DMS79 (cell line): ENCODE measurements around the gene FFAR2.
"Not testable (repeated sequence)": the region's sequence is repeated elsewhere in the genome, so short reads cannot be mapped to it uniquely, and the experiment has no call there.

Experiments used
- DNase-seq: peaks from one replicate; lab custom pipeline; 2025; lab: John Stamatoyannopoulos, UW

Gene FFAR2

GRCh38 chr19:35455616-35456201, 7.7 kb downstream of the FFAR2 start:
- no peak for DNase-seq

- DNase-seq = no peak
These were observed 9.1 kb downstream of the FFAR2 start for GRCh38 chr19:35457173-35457572.

DNA sequence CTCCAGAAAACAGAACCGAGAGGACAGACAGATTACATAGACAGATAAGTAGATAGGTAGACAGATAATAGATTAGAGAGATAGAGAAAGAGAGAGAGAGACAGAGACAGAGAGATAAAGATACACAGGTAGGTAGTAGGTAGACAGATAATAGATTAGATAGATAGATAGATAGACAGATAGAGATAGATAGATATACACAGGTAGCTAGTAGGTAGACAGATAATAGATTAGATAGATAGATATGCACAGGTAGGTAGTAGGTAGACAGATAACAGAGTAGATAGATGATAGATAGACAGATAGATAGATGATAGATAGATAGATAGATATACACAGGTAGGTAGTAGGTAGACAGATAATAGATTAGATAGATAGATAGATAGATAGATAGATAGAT, 10.1 kb downstream of the FFAR2 start:
- no peak for DNase-seq

- no peak for DNase-seq
These were observed 10.8 kb downstream of the FFAR2 start for GRCh38 chr19:35458731-35459391.

GRCh38 chr19:35459414-35460082, 11.5 kb downstream of the FFAR2 start:
- no peak for DNase-seq

DNA sequence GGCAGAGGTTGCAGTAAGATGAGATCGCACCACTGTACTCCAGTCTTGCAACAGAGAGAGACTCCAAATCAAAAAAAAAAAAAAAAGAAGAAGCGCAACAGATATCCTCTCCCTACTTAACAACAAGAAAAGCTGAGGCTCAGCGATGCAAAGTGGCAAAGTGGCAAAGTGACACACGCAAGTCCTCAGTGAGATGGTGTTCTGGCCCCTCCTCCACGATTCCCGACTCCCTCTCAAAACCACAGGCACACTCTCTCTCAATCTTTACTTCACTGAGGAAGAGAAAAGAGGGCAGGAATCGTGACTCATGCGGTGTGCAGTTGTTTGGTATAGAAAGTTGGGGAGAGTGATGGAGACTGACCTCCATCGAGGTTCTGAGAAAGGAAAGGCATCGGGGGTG, 12.6 kb downstream of the FFAR2 start:
- DNase-seq = no peak

GRCh38 chr19:35461060-35461459, 13.0 kb downstream of the FFAR2 start:
- DNase-seq = no peak

DNA sequence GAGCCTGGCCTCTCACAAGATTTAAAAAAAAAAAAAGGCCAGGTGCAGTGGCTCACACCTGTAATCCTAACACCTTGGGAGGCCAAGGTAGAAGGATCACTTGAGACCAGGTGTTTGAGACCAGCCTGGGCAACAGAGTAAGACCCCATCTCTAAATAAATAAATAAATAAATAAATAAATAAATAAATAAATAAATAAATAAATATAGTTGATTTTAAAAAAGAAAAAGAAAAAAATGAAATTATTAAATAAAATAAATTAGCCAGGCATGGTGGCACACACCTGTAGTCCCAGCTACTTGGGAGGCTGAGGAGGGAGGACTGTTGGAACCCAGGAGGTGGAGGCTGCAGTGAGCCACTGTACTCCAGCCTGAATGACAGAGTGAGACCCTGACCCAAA, 13.7 kb downstream of the FFAR2 start:
- not testable (repeated sequence) for DNase-seq

DNA sequence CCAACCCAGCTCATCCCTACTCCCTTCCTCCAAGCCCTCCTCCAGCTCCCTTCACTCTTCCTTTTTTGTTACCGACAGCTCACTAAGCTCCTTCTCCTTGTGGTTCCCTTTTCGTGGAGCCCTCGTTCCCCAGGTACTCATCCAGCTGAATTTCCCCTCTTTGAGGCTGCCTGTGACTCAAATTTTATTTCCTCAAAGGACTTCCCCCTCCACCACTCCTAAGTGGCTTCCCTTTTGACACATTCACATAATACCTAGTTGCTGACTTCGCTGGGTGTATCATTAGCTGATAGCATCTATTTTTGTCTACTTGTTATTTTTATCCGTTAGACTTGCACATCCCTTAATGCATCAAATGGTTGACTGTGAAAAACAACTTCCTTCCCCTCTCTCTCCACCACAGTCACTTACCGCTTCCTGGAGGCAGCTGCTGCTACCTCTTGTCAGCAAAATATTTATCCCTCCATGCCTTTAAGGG, 14.5 kb downstream of the FFAR2 start:
- DNase-seq = no peak

DNA sequence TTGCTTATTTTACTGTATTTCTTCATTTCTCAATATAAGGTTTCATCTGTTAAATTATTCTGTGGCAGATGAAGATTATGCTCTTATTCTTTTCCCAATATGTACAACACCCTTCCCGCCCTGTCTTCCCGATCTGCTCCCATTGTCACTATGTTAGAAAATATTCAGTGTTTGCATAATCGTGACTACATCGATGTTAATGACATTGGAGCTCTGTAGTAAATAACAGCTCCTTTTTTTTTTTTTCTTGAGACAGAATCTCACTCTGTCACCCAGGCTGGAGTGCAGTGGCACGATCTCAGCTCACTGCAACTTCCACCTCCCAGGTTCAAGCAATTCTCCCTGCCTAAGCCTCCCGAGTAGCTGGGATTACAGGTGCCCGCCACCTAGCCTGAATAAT, 14.9 kb downstream of the FFAR2 start:
- not testable (repeated sequence) for DNase-seq

- DNase-seq = no peak
These were observed 18.2 kb downstream of the FFAR2 start for GRCh38 chr19:35466259-35466658.

DNA sequence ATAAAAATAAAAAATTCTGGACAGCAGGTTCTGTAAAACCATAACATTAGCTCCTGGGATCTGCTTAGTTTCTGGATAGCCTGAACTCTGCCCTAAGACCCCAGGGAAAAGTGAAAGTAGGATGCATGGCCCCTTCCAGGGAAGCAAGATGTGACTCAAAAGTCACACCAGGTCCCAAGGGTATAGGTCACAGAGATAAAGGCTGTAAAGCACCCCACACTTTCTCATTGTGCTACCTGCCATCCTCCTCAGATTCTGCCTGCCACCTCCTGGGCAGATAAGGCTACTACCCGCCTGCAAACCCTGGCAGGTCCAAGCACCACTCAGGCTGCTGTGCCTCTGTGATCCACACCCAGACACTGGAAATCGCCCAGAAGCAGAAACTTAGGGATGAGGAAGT, 20.6 kb downstream of the FFAR2 start:
- DNase-seq = no peak

DNA sequence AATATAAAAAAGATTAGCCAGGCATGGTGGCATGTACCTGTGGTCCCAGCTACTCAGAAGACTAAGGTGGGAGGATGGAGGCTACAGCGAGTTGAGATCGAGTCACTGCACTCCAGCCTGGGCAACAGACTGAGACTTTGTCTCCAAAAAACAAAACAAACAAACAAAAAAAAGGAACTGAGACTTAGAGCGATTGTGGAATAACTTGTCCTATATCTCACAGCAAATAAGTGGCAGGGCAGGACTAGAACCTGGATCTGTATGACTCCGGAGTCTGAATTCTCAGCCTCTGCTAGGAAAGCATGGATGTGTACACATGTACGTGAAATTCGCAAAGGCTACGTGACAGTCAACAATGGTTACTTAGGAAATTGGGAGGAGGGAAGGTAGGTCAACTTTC, 22.1 kb downstream of the FFAR2 start:
- no peak for DNase-seq

DNA sequence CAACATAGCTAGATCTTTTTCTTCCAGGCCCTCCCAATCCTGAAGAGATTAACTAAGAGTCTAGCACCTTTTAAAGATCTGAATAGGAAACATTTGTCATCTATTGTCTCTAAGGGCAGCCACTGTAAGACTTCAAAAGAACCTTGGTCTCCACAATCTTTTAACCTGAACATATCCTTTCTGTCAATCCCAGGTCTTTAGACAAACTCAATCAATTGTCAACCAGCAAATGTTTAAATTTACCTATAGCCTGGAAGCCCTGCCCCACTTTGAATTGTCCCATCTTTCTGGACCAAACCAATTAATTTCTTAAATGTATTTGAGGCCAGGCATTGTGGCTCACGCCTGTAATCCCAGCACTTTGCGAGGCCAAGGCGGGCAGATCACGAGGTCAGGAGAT, 23.0 kb downstream of the FFAR2 start:
- DNase-seq = not testable (repeated sequence)

DNA sequence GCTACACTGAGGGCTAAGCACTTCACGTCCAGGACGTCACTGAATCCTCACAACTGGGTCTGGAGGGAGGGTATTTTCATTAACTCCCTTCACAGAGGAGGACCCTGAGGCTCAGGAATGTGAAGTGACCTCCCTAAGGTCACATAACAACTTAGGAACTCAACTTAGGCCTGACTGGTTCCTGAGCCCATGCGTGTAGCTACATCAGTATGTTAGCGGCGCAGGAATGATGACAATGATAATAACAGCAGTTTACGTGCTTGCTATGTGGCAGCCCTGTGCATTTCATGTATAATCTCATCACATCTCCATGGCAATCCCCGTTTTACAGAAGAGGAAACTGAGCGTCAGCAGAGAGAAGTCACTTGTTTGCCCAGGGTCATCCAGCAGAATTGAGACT, 23.9 kb downstream of the FFAR2 start:
- no peak for DNase-seq

GRCh38 chr19:35474104-35474503, 26.0 kb downstream of the FFAR2 start:
- no peak for DNase-seq

GRCh38 chr19:35474594-35474993, 26.5 kb downstream of the FFAR2 start:
- not testable (repeated sequence) for DNase-seq

GRCh38 chr19:35476149-35476548, 28.1 kb downstream of the FFAR2 start:
- no peak for DNase-seq

DNA sequence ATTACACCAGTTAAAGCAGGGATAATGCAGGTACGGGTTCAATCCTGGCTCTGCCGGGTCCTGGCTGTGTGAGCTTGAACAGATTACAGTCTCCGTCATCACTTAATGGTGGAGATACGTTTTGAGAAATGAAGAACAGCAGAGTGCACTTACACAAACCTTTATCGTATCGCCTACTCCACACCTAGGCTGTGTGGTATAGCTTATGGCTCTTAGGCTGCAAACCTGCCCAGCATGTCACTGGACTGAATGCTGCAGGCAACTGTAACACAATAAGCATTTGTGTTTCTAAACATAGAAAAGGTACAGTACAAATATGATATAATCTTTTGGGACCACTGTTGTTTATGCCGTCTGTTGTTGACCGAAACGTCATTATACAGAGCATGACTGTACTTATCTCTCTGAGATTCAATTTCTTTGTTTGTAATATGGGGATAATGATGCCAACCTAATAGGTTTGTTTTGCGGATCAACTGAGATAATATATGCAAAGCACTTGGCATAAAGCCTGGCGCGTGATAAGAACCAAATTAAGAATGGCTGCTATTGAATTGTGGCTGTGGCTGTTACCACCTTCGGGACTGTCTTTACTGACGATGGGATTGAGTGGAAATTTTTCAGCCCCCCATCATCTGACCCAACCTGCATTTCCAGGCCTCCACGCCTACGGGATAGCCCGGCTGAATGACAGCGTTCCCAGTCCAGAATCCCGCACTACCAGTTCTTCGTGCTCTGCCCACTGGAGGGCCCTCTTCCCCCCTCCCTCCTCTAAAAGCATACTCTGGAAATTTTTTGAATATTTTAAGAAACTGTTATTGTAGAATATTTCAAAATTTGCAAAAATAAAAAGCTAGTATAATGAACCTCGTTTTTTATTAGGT, 31.0 kb downstream of the FFAR2 start:
- peak; percentile 26 for DNase-seq

DNA sequence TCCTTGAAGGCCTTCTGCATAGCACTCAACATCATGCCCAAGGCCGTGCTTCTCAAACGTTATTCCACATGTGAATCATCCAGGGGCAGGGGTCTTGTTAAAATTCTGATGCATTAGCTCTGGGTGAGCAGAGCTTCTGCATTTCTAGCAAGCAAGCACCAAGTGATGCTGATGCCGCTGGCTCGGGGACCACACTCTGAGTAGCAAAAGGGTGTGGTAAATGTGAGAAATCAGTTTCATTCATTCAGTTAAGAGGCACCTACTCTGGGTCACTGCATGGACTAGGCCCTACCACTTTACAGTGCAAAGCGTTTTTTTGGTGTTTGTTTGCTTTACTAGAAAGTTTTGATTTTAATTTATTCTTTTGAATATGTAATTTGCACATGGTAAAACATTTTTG, 35.0 kb downstream of the FFAR2 start:
- no peak for DNase-seq

DNA sequence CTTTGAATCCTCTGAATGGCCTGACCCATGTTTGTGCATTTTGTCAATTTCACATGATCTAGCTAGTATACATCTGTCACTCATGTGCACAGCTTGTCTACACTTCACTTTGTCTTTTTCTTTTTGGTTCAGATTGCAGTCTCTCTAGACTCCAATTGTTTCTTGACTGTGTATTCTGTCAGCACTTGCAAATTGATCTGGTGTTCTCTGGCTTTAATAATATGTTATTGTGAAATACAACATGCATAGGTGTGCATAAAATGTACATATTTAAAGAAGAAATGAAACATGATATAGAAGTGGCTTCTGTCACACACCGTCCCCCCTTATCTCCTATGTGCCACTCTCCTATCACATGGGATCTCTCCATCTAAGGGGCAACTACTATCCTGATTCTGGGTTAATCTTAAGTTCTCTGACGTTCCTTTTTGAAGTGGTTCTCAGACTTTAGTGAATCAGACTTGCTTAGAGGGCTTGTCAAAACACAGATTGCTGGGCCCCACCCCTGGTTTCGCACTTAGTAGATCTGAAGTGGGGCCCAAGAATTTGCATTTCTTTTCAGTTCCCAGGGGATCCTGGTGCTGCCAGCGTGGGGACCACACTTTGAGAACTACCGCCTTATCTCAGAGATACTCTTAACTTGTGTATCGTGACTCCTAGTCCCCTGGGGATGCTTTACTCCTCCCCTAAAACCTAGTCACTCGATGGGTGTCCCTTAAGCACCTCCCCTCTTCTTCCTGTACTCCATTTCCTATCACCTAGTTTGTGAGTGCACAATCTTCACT, 36.4 kb downstream of the FFAR2 start:
- no peak for DNase-seq

DNA sequence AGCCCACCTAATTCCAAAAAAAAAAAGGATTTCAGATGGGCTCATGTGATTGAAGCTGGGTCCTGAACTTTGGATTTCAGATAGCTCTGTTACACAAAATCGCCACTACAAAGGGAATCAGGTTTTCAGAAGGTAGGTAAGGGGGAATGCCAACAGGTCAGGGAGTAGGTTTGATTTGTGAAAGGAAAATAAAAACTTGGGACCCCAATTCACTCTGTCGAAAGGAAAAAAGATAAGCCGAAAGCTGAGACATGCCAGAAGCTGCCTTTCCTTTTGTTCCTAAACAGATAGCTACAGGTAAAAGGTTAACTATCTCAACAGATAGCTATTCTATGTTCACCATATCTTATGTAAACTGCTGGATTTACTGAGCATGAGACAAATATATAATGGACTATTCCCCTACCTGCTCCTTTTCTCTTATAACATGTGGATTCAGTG, 38.2 kb downstream of the FFAR2 start:
- no peak for DNase-seq
